WI38 (cell line): Measurements from ENCODE around the gene GNA15.

Experiments used
- H3K4me3 ChIP-seq: 2 replicates; pipeline ENCODE4 v1.5.1; 2011; ENCODE audit warnings: low read depth, mild to moderate bottlenecking, control low read depth, low read length
- CTCF ChIP-seq: IDR thresholded peaks from 2 replicates; pipeline ENCODE4 v1.5.1; 2012; ENCODE audit warnings: low read depth, mild to moderate bottlenecking, control low read depth, low read length

The GNA15 gene

GRCh38 chr19:3136684-3137055 lies 837 bp downstream of the GNA15 start:
- H3K4me3 ChIP-seq, result no peak overlapping the region
- no peak for TF ChIP-seq CTCF

DNA sequence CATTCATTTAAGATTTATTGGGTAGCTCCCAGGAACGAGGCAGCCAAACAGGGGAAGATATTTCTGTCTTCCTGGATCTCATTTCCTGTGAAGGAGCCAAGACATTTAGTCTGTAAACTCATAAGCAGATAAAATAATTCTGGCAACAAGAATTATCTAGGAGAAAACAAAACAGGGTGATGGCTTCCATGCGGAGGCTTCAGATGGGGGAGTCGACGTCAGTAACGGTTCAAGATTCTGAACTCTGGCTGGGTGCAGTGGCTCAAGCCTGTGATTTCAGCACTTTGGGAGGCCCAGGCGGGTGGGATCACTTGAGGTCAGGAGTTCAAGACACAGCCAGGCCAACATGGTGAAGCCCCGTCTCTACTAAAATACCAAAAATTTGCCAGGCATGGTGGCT lies 1.3 kb downstream of the GNA15 start:
- no peak overlapping the region for H3K4me3 ChIP-seq
- no peak for TF ChIP-seq CTCF

- no peak overlapping the region for H3K4me3 ChIP-seq
- no peak for TF ChIP-seq CTCF
Observed at GRCh38 chr19:3138268-3138667, 2.4 kb downstream of the GNA15 start.

- no peak for TF ChIP-seq CTCF
- H3K4me3 ChIP-seq, result no peak overlapping the region
Observed at GRCh38 chr19:3140667-3141038, 4.8 kb downstream of the GNA15 start.

DNA sequence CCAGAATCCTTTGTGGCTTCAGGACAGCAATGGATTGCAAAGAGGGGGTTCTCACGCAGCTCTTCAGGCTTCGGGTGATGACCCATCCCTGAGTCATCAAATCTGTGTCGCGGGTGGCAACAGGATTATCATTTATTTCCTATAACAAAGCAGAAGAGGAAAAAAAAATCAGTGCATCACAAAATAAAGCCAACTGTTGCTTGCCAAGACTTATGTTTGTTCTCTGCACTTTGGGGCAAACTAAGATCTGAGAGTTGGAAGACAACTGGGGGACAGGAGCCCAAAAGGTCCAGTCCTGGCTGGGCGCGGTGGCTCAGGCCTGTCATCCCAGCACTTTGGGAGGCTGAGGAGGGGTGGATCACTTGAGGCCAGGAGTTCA lies 6.4 kb downstream of the GNA15 start:
- no peak overlapping the region for H3K4me3 ChIP-seq
- TF ChIP-seq CTCF, result no peak

DNA sequence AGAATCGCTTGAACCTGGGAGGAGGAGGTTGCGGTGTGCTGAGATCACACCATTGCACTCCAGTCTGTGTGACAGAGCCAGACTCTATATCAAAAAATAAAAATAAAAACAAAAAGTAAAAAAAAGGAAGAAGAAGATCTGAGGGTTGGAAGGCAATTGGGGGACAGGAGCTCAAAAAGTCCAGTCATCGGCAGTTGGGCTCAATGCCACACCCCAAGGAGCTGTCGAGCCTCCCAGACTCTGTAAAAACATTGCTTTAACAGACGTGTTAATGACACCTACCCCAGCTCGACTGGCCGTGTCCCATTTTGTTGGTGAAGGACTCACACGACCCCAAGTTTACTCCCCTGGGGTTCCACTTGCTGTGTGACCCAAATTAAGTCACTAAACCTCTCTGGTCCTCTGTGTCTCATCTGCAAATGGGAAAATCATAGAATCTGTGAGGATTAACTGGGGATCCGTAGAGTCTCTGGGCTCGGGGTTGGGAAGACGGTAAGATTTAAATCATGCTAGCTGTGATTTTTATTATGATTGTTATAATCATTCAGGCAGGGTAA lies 7.0 kb downstream of the GNA15 start:
- no peak for TF ChIP-seq CTCF
- no peak overlapping the region for H3K4me3 ChIP-seq

- H3K4me3 ChIP-seq, result no peak overlapping the region
- no peak for TF ChIP-seq CTCF
Observed at GRCh38 chr19:3145909-3146676, 10.3 kb downstream of the GNA15 start.
